ENCODE results near the gene ASIC4.

The ASIC4 gene

GRCh38 chr2:219567791-219568361, 53.6 kb downstream of the ASIC4 start:
- Histone ChIP-seq H3K9me3 (ENCODE audit: severe bottlenecking) (no peaks in the 10 kb centered on the region), H3K4me1 (ENCODE audit: insufficient read depth, poor library complexity, severe bottlenecking) (peaks cover 13% of the 10 kb centered on the region), H3K4me3 (ENCODE audit: severe bottlenecking) (no peak overlapping the region), H3K27ac (ENCODE audit: poor library complexity, severe bottlenecking) (no peak overlapping the region), H3K27me3 (ENCODE audit: insufficient read depth, poor library complexity, severe bottlenecking) (no peaks in the 10 kb centered on the region), H3K36me3 (ENCODE audit: low read depth) (no peaks in the 10 kb centered on the region)
- no peak for ATAC-seq (ENCODE audit: low read depth)
- DNase-seq (ENCODE audit: low spot score): no peak
- no peak for TF ChIP-seq CTCF (IDR thresholded peaks at IDR 0.05; ENCODE audit: poor library complexity, severe bottlenecking)

GRCh38 chr2:219569041-219569440, 54.8 kb downstream of the ASIC4 start:
- DNase-seq (ENCODE audit: low spot score) (no peak), ATAC-seq (ENCODE audit: low read depth) (no peak)
- Histone ChIP-seq H3K36me3 (ENCODE audit: low read depth) (no peaks in the 10 kb centered on the region), H3K4me3 (ENCODE audit: severe bottlenecking) (no peak overlapping the region), H3K27me3 (ENCODE audit: insufficient read depth, poor library complexity, severe bottlenecking) (no peaks in the 10 kb centered on the region), H3K9me3 (ENCODE audit: severe bottlenecking) (no peaks in the 10 kb centered on the region), H3K4me1 (ENCODE audit: insufficient read depth, poor library complexity, severe bottlenecking) (peaks cover 13% of the 10 kb centered on the region), H3K27ac (ENCODE audit: poor library complexity, severe bottlenecking) (no peak overlapping the region)
- no peak for TF ChIP-seq CTCF (IDR thresholded peaks at IDR 0.05; ENCODE audit: poor library complexity, severe bottlenecking)

- no peak for TF ChIP-seq CTCF (IDR thresholded peaks at IDR 0.05; ENCODE audit: poor library complexity, severe bottlenecking)
- ATAC-seq (ENCODE audit: low read depth) (no peak), DNase-seq (ENCODE audit: low spot score) (no peak)
- H3K27ac ChIP-seq (ENCODE audit: poor library complexity, severe bottlenecking): no peak overlapping the region
- H3K4me3 ChIP-seq (ENCODE audit: severe bottlenecking): no peak overlapping the region
- no peaks in the 10 kb centered on the region for H3K9me3 ChIP-seq (ENCODE audit: severe bottlenecking)
- H3K4me1 ChIP-seq (ENCODE audit: insufficient read depth, poor library complexity, severe bottlenecking): peaks cover 13% of the 10 kb centered on the region
- no peaks in the 10 kb centered on the region for H3K36me3 ChIP-seq (ENCODE audit: low read depth)
- H3K27me3 ChIP-seq (ENCODE audit: insufficient read depth, poor library complexity, severe bottlenecking): no peaks in the 10 kb centered on the region
Observed at GRCh38 chr2:219569635-219570034, 55.4 kb downstream of the ASIC4 start.

DNA sequence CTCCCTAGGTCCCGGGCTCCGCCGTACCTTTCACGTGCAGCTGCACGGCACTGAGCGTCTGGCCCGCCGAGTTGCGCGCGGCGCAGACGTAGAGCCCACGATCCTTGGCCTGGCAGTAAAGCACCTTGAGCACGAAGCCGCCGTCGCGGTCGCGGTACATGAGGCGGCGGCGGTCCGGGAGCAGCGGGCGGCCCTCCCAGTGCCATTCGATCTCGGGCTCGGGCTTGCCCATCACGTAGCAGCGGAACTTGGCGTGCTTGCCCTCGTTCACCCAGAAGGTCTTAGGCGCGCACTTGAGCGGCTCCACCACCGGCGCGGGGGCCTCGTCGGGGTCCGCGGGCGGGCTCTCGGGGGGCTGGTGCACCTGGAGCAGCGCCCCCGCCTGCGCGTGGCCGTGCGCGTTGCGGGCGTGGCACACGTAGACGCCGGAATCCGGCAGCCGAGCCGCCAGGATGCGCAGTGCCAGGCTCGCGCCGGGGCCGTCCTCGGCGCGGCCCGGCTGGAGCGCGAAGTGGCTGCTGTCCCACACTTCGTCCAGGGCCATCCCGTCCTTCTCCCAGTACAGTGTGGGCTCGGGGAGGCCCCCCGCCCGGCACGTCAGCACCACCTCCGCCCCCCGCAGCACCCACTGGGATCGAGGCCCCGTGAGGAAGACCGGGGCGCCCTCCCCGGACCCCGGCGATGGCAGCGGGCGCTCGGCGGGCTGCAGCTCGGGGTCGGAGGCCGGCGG, 56.1 kb downstream of the ASIC4 start:
- H3K27ac ChIP-seq (ENCODE audit: poor library complexity, severe bottlenecking): peak overlapping the region; percentile 64
- peaks cover 13% of the 10 kb centered on the region for H3K4me1 ChIP-seq (ENCODE audit: insufficient read depth, poor library complexity, severe bottlenecking)
- H3K4me3 ChIP-seq (ENCODE audit: severe bottlenecking): peak overlapping the region; percentile 83
- no peaks in the 10 kb centered on the region for H3K36me3 ChIP-seq (ENCODE audit: low read depth)
- DNase-seq (ENCODE audit: low spot score): no peak
- H3K27me3 ChIP-seq (ENCODE audit: insufficient read depth, poor library complexity, severe bottlenecking): no peaks in the 10 kb centered on the region
- no peaks in the 10 kb centered on the region for H3K9me3 ChIP-seq (ENCODE audit: severe bottlenecking)
- peak; percentile 40 for ATAC-seq (ENCODE audit: low read depth)
- peak; percentile 23 for TF ChIP-seq CTCF (IDR thresholded peaks at IDR 0.05; ENCODE audit: poor library complexity, severe bottlenecking)

DNA sequence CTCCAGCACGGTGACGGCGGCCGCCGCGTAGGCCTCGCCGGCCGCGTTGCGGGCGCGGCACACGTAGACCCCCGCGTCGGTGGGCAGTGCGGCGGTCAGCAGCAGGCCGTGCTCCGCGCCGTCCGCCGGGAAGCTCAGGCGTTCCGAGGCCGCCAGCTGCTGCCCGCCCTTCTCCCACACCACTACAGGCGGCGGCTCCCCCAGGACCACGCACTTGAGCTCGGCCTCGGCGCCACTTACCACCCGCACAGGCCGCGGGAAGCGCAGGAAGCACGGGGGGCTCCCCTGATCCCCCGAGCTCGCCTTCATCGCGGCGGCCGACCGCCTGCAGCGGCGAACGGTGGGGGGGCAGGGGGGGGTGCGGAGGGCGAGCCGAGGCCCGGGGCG, 56.6 kb downstream of the ASIC4 start:
- no peaks in the 10 kb centered on the region for H3K27me3 ChIP-seq (ENCODE audit: insufficient read depth, poor library complexity, severe bottlenecking)
- peaks cover 13% of the 10 kb centered on the region for H3K4me1 ChIP-seq (ENCODE audit: insufficient read depth, poor library complexity, severe bottlenecking)
- H3K27ac ChIP-seq (ENCODE audit: poor library complexity, severe bottlenecking): peak overlapping the region; percentile 64
- H3K36me3 ChIP-seq (ENCODE audit: low read depth): no peaks in the 10 kb centered on the region
- no peak for TF ChIP-seq CTCF (IDR thresholded peaks at IDR 0.05; ENCODE audit: poor library complexity, severe bottlenecking)
- peak; percentile 5; the same call in 2 of the 3 replicates for ATAC-seq (ENCODE audit: low read depth)
- no peaks in the 10 kb centered on the region for H3K9me3 ChIP-seq (ENCODE audit: severe bottlenecking)
- DNase-seq (ENCODE audit: low spot score): no peak
- peak overlapping the region; percentile 83 for H3K4me3 ChIP-seq (ENCODE audit: severe bottlenecking)

Measured in RWPE2 (cell line).